Suprapubic skin (tissue), 3 donors: ENCODE data around the gene CPS1.

Experiments
- POLR2A ChIP-seq, 2 donors: fragments of 450-650 bp; IDR thresholded peaks; one replicate each; pipeline ENCODE4 v1.6.1; 2017; ENCODE audit warnings: antibody characterized with exemption in 2 of 2, mild to moderate bottlenecking in 2 of 2, moderate library complexity in 2 of 2
- TF ChIP-seq, protein P1 (sequence below), 2 donors: fragments of 200-600 bp in 1 of 2; fragments of 450-650 bp in 1 of 2; sonication (generic) in 1 of 2; IDR thresholded peaks; one replicate each; pipeline ENCODE4 v1.5.1; 2016 to 2019; ENCODE audit warnings: antibody characterized with exemption in 2 of 2, mild to moderate bottlenecking in 1 of 2, moderate library complexity in 1 of 2

DNA sequence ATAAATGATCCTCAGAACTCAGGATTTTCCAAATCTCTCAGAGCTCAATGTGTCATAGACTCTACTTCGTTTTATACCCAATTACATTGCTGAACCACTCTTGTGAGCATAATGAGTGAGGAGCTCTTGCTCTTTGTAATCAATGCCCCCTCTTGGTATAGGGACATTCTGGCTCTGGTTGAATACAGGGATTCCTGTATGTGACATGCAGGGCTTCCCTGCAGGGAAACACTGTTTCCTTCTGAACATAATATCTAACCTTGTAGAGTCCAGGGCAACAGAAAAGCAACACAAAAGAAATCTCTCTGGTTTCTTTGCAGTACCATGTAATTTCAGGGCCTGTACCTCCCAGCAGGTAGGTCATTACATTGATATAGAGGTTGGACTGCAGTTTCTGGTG lies 101.5 kb downstream of the CPS1 start:
- TF ChIP-seq, protein P1, sequence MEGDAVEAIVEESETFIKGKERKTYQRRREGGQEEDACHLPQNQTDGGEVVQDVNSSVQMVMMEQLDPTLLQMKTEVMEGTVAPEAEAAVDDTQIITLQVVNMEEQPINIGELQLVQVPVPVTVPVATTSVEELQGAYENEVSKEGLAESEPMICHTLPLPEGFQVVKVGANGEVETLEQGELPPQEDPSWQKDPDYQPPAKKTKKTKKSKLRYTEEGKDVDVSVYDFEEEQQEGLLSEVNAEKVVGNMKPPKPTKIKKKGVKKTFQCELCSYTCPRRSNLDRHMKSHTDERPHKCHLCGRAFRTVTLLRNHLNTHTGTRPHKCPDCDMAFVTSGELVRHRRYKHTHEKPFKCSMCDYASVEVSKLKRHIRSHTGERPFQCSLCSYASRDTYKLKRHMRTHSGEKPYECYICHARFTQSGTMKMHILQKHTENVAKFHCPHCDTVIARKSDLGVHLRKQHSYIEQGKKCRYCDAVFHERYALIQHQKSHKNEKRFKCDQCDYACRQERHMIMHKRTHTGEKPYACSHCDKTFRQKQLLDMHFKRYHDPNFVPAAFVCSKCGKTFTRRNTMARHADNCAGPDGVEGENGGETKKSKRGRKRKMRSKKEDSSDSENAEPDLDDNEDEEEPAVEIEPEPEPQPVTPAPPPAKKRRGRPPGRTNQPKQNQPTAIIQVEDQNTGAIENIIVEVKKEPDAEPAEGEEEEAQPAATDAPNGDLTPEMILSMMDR (IDR thresholded peaks at IDR 0.05), result no peak
- TF ChIP-seq POLR2A (IDR thresholded peaks at IDR 0.05), result no peak
